ENCODE results near the gene PDE4D.

PDE4D gene

GRCh38 chr5:59728356-59728755, 165.2 kb downstream of the PDE4D start:
- Histone ChIP-seq H3K9me3 (no peaks in the 10 kb centered on the region), H3K36me3 (no peaks in the 10 kb centered on the region), H3K4me1 (peaks cover 0 to 11% (median 0%) of the 10 kb centered on the region in 4 donors), H3K27ac (no peak overlapping the region), H3K27me3 (no peaks in the 10 kb centered on the region), H3K4me3 (no peak overlapping the region)
- intact Hi-C loops (cut with DNase I; ENCODE audit: low total_unique reads): no loop called here
- TF ChIP-seq CTCF (IDR thresholded peaks at IDR 0.05): no peak
- DNase-seq: no peak

- intact Hi-C loops (cut with DNase I; ENCODE audit: low total_unique reads): no loop called here
- H3K9me3 ChIP-seq: no peaks in the 10 kb centered on the region
- H3K4me3 ChIP-seq: no peak overlapping the region
- no peak for TF ChIP-seq CTCF (IDR thresholded peaks at IDR 0.05)
- peaks cover 0 to 11% (median 0%) of the 10 kb centered on the region in 4 donors for H3K4me1 ChIP-seq
- H3K27ac ChIP-seq: no peak overlapping the region
- no peak for DNase-seq
- H3K27me3 ChIP-seq: no peaks in the 10 kb centered on the region
- H3K36me3 ChIP-seq: no peaks in the 10 kb centered on the region
Observed at GRCh38 chr5:59727186-59727585, 166.3 kb downstream of the PDE4D start.

GRCh38 chr5:59725392-59725767, 168.1 kb downstream of the PDE4D start:
- no peaks in the 10 kb centered on the region for H3K36me3 ChIP-seq
- TF ChIP-seq CTCF (IDR thresholded peaks at IDR 0.05): no peak
- DNase-seq: no peak
- no peaks in the 10 kb centered on the region for H3K9me3 ChIP-seq
- no peak overlapping the region for H3K27ac ChIP-seq
- H3K4me3 ChIP-seq: no peak overlapping the region
- intact Hi-C loops (cut with DNase I; ENCODE audit: low total_unique reads): no loop called here
- H3K27me3 ChIP-seq: no peaks in the 10 kb centered on the region
- peaks cover 0 to 11% (median 0%) of the 10 kb centered on the region in 4 donors for H3K4me1 ChIP-seq

GRCh38 chr5:59724482-59725391, 168.8 kb downstream of the PDE4D start:
- Histone ChIP-seq H3K36me3 (no peaks in the 10 kb centered on the region), H3K4me3 (no peak overlapping the region), H3K27ac (no peak overlapping the region), H3K27me3 (no peaks in the 10 kb centered on the region), H3K4me1 (peaks cover 0 to 11% (median 0%) of the 10 kb centered on the region in 4 donors), H3K9me3 (no peaks in the 10 kb centered on the region)
- intact Hi-C loops (cut with DNase I; ENCODE audit: low total_unique reads): no loop called here
- TF ChIP-seq CTCF (IDR thresholded peaks at IDR 0.05): peak; percentile 23 to 27
- DNase-seq: no peak

GRCh38 chr5:59722874-59723273, 170.7 kb downstream of the PDE4D start:
- intact Hi-C loops (cut with DNase I; ENCODE audit: low total_unique reads): no loop called here

More at GRCh38 chr5:59722874-59723273, 170.7 kb downstream of the PDE4D start:
- no peaks in the 10 kb centered on the region for H3K9me3 ChIP-seq
- no peak for DNase-seq
- TF ChIP-seq CTCF (IDR thresholded peaks at IDR 0.05): no peak
- no peaks in the 10 kb centered on the region for H3K36me3 ChIP-seq
- no peak overlapping the region for H3K27ac ChIP-seq
- H3K4me1 ChIP-seq: peaks cover 0 to 11% (median 0%) of the 10 kb centered on the region in 4 donors
- H3K4me3 ChIP-seq: no peak overlapping the region
- H3K27me3 ChIP-seq: no peaks in the 10 kb centered on the region

All from tibial artery (tissue), 4 donors.